HG03521 (cell line): ENCODE data around the gene CUL1.

ENCODE experiments used
- ATAC-seq: cut with Tn5 transposase; IDR thresholded peaks from one replicate; pipeline ENCODE4 v1.9.1; 2021; ENCODE audit warnings: mild to moderate bottlenecking, moderate library complexity; ENCODE audit not compliant: unreplicated experiment

Gene CUL1

GRCh38 chr7:148717266-148717793, 18.6 kb downstream of the CUL1 start:
- ATAC-seq: no peak

- no peak for ATAC-seq
Measured at GRCh38 chr7:148718431-148718830, 19.7 kb downstream of the CUL1 start.

- no peak for ATAC-seq
Measured at GRCh38 chr7:148719753-148720152, 21.1 kb downstream of the CUL1 start.

GRCh38 chr7:148720472-148720871, 21.8 kb downstream of the CUL1 start:
- ATAC-seq: no peak

GRCh38 chr7:148721390-148721789, 22.7 kb downstream of the CUL1 start:
- ATAC-seq: no peak

GRCh38 chr7:148722340-148723165, 23.9 kb downstream of the CUL1 start:
- no peak for ATAC-seq

- no peak for ATAC-seq
Measured at GRCh38 chr7:148723166-148723559, 24.5 kb downstream of the CUL1 start.

- ATAC-seq: no peak
Measured at GRCh38 chr7:148723846-148724245, 25.1 kb downstream of the CUL1 start.

- ATAC-seq: no peak
Measured at GRCh38 chr7:148726385-148726784, 27.7 kb downstream of the CUL1 start.

- ATAC-seq: no peak
Measured at GRCh38 chr7:148727501-148728278, 29.0 kb downstream of the CUL1 start.

- ATAC-seq: no peak
Measured at GRCh38 chr7:148729984-148730733, 31.5 kb downstream of the CUL1 start.

GRCh38 chr7:148732862-148733261, 34.2 kb downstream of the CUL1 start:
- ATAC-seq: no peak

- ATAC-seq: no peak
Measured at GRCh38 chr7:148733496-148733895, 34.8 kb downstream of the CUL1 start.

GRCh38 chr7:148735141-148735540, 36.4 kb downstream of the CUL1 start:
- no peak for ATAC-seq

GRCh38 chr7:148735967-148736366, 37.3 kb downstream of the CUL1 start:
- ATAC-seq: no peak

GRCh38 chr7:148738737-148739535, 40.2 kb downstream of the CUL1 start:
- ATAC-seq: no peak

GRCh38 chr7:148746135-148746534, 47.4 kb downstream of the CUL1 start:
- ATAC-seq: no peak

GRCh38 chr7:148747274-148747673, 48.6 kb downstream of the CUL1 start:
- ATAC-seq: no peak

GRCh38 chr7:148750442-148751355, 52.0 kb downstream of the CUL1 start:
- ATAC-seq: no peak
